NCI-H146 treated with DMSO at 0.1 percent for 48 hours (cell line): Measurements from ENCODE around the gene GARNL3.

Source experiments
- DNase-seq: peaks from one replicate; lab custom pipeline; 2025; ENCODE audit not compliant: unreplicated experiment; lab: John Stamatoyannopoulos, UW

GARNL3 gene

GRCh38 chr9:127307802-127308201, 43.2 kb downstream of the GARNL3 start:
- no peak for DNase-seq

GRCh38 chr9:127308652-127309434, 44.3 kb downstream of the GARNL3 start:
- DNase-seq: no peak

- DNase-seq: no peak
Observed at GRCh38 chr9:127309715-127310114, 45.1 kb downstream of the GARNL3 start.

- no peak for DNase-seq
Observed at GRCh38 chr9:127311239-127311741, 46.7 kb downstream of the GARNL3 start.

- no peak for DNase-seq
Observed at GRCh38 chr9:127313042-127313560, 48.5 kb downstream of the GARNL3 start.

GRCh38 chr9:127314911-127315310, 50.3 kb downstream of the GARNL3 start:
- no peak for DNase-seq

- DNase-seq: no peak
Observed at GRCh38 chr9:127316586-127317323, 52.2 kb downstream of the GARNL3 start.

GRCh38 chr9:127318651-127319167, 54.1 kb downstream of the GARNL3 start:
- DNase-seq: no peak

GRCh38 chr9:127319366-127320114, 55.0 kb downstream of the GARNL3 start:
- no peak for DNase-seq

- no peak for DNase-seq
Observed at GRCh38 chr9:127320115-127320378, 55.5 kb downstream of the GARNL3 start.

- no peak for DNase-seq
Observed at GRCh38 chr9:127323393-127323792, 58.8 kb downstream of the GARNL3 start.

GRCh38 chr9:127330501-127330900, 65.9 kb downstream of the GARNL3 start:
- no peak for DNase-seq

- no peak for DNase-seq
Observed at GRCh38 chr9:127333221-127334064, 68.9 kb downstream of the GARNL3 start.

GRCh38 chr9:127334725-127335124, 70.2 kb downstream of the GARNL3 start:
- DNase-seq: no peak

- no peak for DNase-seq
Observed at GRCh38 chr9:127336086-127336485, 71.5 kb downstream of the GARNL3 start.

GRCh38 chr9:127336506-127337352, 72.2 kb downstream of the GARNL3 start:
- DNase-seq: no peak

GRCh38 chr9:127340721-127341120, 76.1 kb downstream of the GARNL3 start:
- DNase-seq: no peak

GRCh38 chr9:127341152-127341551, 76.6 kb downstream of the GARNL3 start:
- no peak for DNase-seq

GRCh38 chr9:127344368-127345000, 79.9 kb downstream of the GARNL3 start:
- DNase-seq: no peak
